Mesendoderm (in vitro differentiated cells): Measurements from ENCODE around the gene NXPH1.
A peak's percentile ranks its signal among the peaks of the same experiment; 100 is the strongest.

Experiments
- DNase-seq: peaks from one replicate; pipeline ENCODE4 v3.0.0; 2013
- H2AK5ac ChIP-seq: 2 replicates; pipeline ENCODE4 v1.6.1; 2013; ENCODE audit warnings: low read length, inconsistent platforms
- H2BK120ac ChIP-seq: 2 replicates; pipeline ENCODE4 v1.6.1; 2013; ENCODE audit warnings: low read depth, mild to moderate bottlenecking, low read length, moderate library complexity, mixed read lengths
- H2BK15ac ChIP-seq: replicated peaks from 2 replicates; pipeline ENCODE4 v1.6.1; 2013; ENCODE audit warnings: low read depth, mild to moderate bottlenecking, moderate library complexity
- H2BK5ac ChIP-seq: 2 replicates; pipeline ENCODE4 v1.6.1; 2013; ENCODE audit warnings: low read length, inconsistent platforms
- H3K18ac ChIP-seq: 2 replicates; pipeline ENCODE4 v1.6.1; 2013; ENCODE audit warnings: mild to moderate bottlenecking, low read length, mixed read lengths
- H3K23ac ChIP-seq: one replicate; pipeline ENCODE4 v1.6.1; 2013; ENCODE audit warnings: low read length
- H3K27ac ChIP-seq: 2 replicates; pipeline ENCODE4 v1.5.1; 2013; ENCODE audit warnings: low read depth, mild to moderate bottlenecking, inconsistent platforms, low read length, moderate library complexity
- H3K27me3 ChIP-seq: 2 replicates; pipeline ENCODE4 v1.6.1; 2013; ENCODE audit warnings: low read length, control low read depth, mild to moderate bottlenecking, inconsistent platforms; ENCODE audit not compliant: insufficient read depth, poor library complexity
- H3K36me3 ChIP-seq: 2 replicates; pipeline ENCODE4 v1.6.1; 2013; ENCODE audit warnings: low read length, inconsistent platforms; ENCODE audit not compliant: control insufficient read depth, insufficient read depth
- H3K4ac ChIP-seq: one replicate; pipeline ENCODE4 v1.6.1; 2013; ENCODE audit warnings: low read depth, mild to moderate bottlenecking, low read length, moderate library complexity
- H3K4me1 ChIP-seq: 2 replicates; pipeline ENCODE4 v1.6.1; 2013; ENCODE audit warnings: low read depth, low read length, inconsistent platforms; ENCODE audit not compliant: control insufficient read depth
- H3K4me2 ChIP-seq: 2 replicates; pipeline ENCODE4 v1.6.1; 2013; ENCODE audit warnings: low read length
- H3K4me3 ChIP-seq: 2 replicates; pipeline ENCODE4 v1.5.1; 2013; ENCODE audit warnings: mild to moderate bottlenecking, low read length
- H3K56ac ChIP-seq: one replicate; pipeline ENCODE4 v1.6.1; 2013; ENCODE audit warnings: low read length
- H3K79me1 ChIP-seq: 2 replicates; pipeline ENCODE4 v1.6.1; 2013; ENCODE audit warnings: low read length, inconsistent platforms
- H3K79me2 ChIP-seq: 2 replicates; pipeline ENCODE4 v1.6.1; 2013; ENCODE audit warnings: mild to moderate bottlenecking, low read length; ENCODE audit not compliant: control insufficient read depth, insufficient read depth
- H3K9ac ChIP-seq: 2 replicates; pipeline ENCODE4 v1.6.1; 2013; ENCODE audit warnings: low read length, inconsistent platforms
- H4K5ac ChIP-seq: one replicate; pipeline ENCODE4 v1.6.1; 2013; ENCODE audit warnings: low read length
- H4K8ac ChIP-seq: one replicate; pipeline ENCODE4 v1.6.1; 2013; ENCODE audit warnings: low read depth, mild to moderate bottlenecking, control low read depth, low read length, moderate library complexity
- WGBS: extraction: QIAGEN DNeasy Blood & Tissue Kit; methylation state at CpG from one replicate; pipeline ENCODE4 v1.1.7; 2013; ENCODE audit warnings: low lambda C conversion rate, missing lambda C conversion rate; ENCODE audit not compliant: insufficient coverage; ENCODE audit errors: extremely low coverage; 5-methylcytosine and 5-hydroxymethylcytosine counted together

NXPH1 gene

GRCh38 chr7:8389593-8390261, 43.7 kb upstream of the NXPH1 start:
- DNase-seq, result peak; percentile 89
- Histone ChIP-seq H3K79me2 (no peaks in the 10 kb centered on the region), H2AK5ac (no peak overlapping the region), H3K4me1 (peaks cover 5% of the 10 kb centered on the region), H3K79me1 (no peaks in the 10 kb centered on the region), H3K4me3 (no peak overlapping the region), H3K27ac (no peak overlapping the region), H3K23ac (no peak overlapping the region), H2BK15ac (no peak overlapping the region), H3K56ac (no peak overlapping the region), H3K9ac (no peak overlapping the region), H3K18ac (no peak overlapping the region), H3K27me3 (no peaks in the 10 kb centered on the region), H2BK5ac (no peak overlapping the region), H3K4me2 (peak overlapping the region; percentile 4), H4K8ac (no peak overlapping the region), H2BK120ac (no peak overlapping the region), H4K5ac (no peak overlapping the region), H3K36me3 (no peaks in the 10 kb centered on the region), H3K4ac (no peak overlapping the region)
- WGBS, result no CpG with 5 or more reads among the region's 10 CpGs

- no peak overlapping the region for H3K4me3 ChIP-seq
- no CpG with 5 or more reads among the region's 3 CpGs for WGBS
- no peak overlapping the region for H3K9ac ChIP-seq
- peaks cover 5% of the 10 kb centered on the region for H3K4me1 ChIP-seq
- H4K8ac ChIP-seq, result no peak overlapping the region
- peak; percentile 39 for DNase-seq
- no peaks in the 10 kb centered on the region for H3K27me3 ChIP-seq
- no peaks in the 10 kb centered on the region for H3K79me2 ChIP-seq
- peak overlapping the region; percentile 4 for H3K4me2 ChIP-seq
- H2BK120ac ChIP-seq, result no peak overlapping the region
- no peak overlapping the region for H3K56ac ChIP-seq
- H2BK5ac ChIP-seq, result no peak overlapping the region
- H2BK15ac ChIP-seq, result no peak overlapping the region
- no peak overlapping the region for H2AK5ac ChIP-seq
- no peak overlapping the region for H3K27ac ChIP-seq
- no peak overlapping the region for H3K4ac ChIP-seq
- no peak overlapping the region for H3K18ac ChIP-seq
- H3K23ac ChIP-seq, result no peak overlapping the region
- H4K5ac ChIP-seq, result no peak overlapping the region
- H3K79me1 ChIP-seq, result no peaks in the 10 kb centered on the region
- H3K36me3 ChIP-seq, result no peaks in the 10 kb centered on the region
These were observed 43.2 kb upstream of the NXPH1 start for GRCh38 chr7:8390262-8390626.

- Histone ChIP-seq H2AK5ac (no peak overlapping the region), H3K4me3 (no peak overlapping the region), H3K4me1 (peaks cover 4% of the 10 kb centered on the region), H2BK120ac (no peak overlapping the region), H3K4ac (no peak overlapping the region), H2BK5ac (no peak overlapping the region), H3K4me2 (no peak overlapping the region), H4K5ac (no peak overlapping the region), H3K79me2 (no peaks in the 10 kb centered on the region), H3K56ac (no peak overlapping the region), H3K18ac (no peak overlapping the region), H3K9ac (no peak overlapping the region), H3K36me3 (no peaks in the 10 kb centered on the region), H3K23ac (no peak overlapping the region), H3K27me3 (no peaks in the 10 kb centered on the region), H3K79me1 (no peaks in the 10 kb centered on the region), H4K8ac (no peak overlapping the region), H2BK15ac (no peak overlapping the region), H3K27ac (no peak overlapping the region)
- WGBS, result no CpG with 5 or more reads among the region's 6 CpGs
- peak; percentile 69 for DNase-seq
These were observed 41.9 kb upstream of the NXPH1 start for GRCh38 chr7:8391353-8392062.

- no peak for DNase-seq
- Histone ChIP-seq H3K36me3 (no peaks in the 10 kb centered on the region), H3K18ac (no peak overlapping the region), H2BK15ac (no peak overlapping the region), H2BK120ac (no peak overlapping the region), H2BK5ac (no peak overlapping the region), H3K56ac (no peak overlapping the region), H3K79me2 (no peaks in the 10 kb centered on the region), H3K4me3 (no peak overlapping the region), H2AK5ac (no peak overlapping the region), H3K4me1 (peaks cover under 1% of the 10 kb centered on the region), H4K5ac (no peak overlapping the region), H3K23ac (no peak overlapping the region), H3K79me1 (no peaks in the 10 kb centered on the region), H3K4ac (no peak overlapping the region), H3K4me2 (no peak overlapping the region), H3K27ac (no peak overlapping the region), H3K9ac (no peak overlapping the region), H3K27me3 (no peaks in the 10 kb centered on the region), H4K8ac (no peak overlapping the region)
- no CpG with 5 or more reads among the region's 5 CpGs for WGBS
These were observed 37.1 kb upstream of the NXPH1 start for GRCh38 chr7:8396294-8396693.

GRCh38 chr7:8408871-8409270, 24.5 kb upstream of the NXPH1 start:
- Histone ChIP-seq H3K27me3 (no peaks in the 10 kb centered on the region), H3K18ac (no peak overlapping the region), H3K23ac (no peak overlapping the region), H3K27ac (no peak overlapping the region), H4K8ac (no peak overlapping the region), H3K4me2 (no peak overlapping the region), H3K79me1 (no peaks in the 10 kb centered on the region), H2BK15ac (no peak overlapping the region), H3K79me2 (no peaks in the 10 kb centered on the region), H2AK5ac (no peak overlapping the region), H3K4me1 (no peaks in the 10 kb centered on the region), H3K4ac (no peak overlapping the region), H3K56ac (no peak overlapping the region), H3K9ac (no peak overlapping the region), H4K5ac (no peak overlapping the region), H3K36me3 (no peaks in the 10 kb centered on the region), H2BK5ac (no peak overlapping the region), H2BK120ac (no peak overlapping the region), H3K4me3 (no peak overlapping the region)
- no peak for DNase-seq
- no CpG with 5 or more reads among the region's 1 CpG for WGBS
